ENCODE data around the gene NAT8. TPM values are rescaled to one million over a fixed set of nuclear protein-coding genes. Genes with fewer than 3 reads are reported as not detected.
"Not testable (repeated sequence)": the region's sequence is repeated elsewhere in the genome, so short reads cannot be mapped to it uniquely, and the experiment has no call there.

The NAT8 gene
- total RNA-seq, 1 experiment from 2014 or later, result not detected

DNA sequence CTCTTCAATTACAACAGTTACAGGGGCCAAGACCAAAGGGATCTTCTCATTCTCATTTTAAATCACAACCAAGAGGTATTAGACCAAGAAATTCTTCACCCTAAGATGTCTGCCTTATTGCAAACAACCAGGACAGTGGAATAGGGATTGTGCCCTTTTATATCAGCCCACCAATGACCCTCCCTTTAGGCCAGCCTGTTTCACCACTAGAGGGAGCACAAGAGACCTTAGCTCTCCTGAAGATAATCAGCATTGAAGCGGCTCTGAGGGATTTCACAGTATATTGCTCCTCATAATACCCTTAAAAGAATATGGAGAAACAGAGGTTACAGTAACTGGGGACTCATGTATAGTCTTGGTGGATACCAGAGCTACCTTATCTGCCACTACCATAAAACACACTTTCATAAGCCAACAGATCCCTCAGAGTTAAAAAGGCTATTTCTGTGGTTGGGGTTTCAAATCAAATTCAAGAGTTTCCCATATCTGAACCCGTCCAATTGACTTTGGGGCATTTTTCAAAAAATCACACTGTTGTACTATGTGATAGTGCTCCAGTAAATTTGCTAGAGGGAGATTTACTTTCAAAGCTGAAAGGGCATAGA is 11.5 kb downstream of the NAT8 start:
- TF ChIP-seq, protein P1, sequence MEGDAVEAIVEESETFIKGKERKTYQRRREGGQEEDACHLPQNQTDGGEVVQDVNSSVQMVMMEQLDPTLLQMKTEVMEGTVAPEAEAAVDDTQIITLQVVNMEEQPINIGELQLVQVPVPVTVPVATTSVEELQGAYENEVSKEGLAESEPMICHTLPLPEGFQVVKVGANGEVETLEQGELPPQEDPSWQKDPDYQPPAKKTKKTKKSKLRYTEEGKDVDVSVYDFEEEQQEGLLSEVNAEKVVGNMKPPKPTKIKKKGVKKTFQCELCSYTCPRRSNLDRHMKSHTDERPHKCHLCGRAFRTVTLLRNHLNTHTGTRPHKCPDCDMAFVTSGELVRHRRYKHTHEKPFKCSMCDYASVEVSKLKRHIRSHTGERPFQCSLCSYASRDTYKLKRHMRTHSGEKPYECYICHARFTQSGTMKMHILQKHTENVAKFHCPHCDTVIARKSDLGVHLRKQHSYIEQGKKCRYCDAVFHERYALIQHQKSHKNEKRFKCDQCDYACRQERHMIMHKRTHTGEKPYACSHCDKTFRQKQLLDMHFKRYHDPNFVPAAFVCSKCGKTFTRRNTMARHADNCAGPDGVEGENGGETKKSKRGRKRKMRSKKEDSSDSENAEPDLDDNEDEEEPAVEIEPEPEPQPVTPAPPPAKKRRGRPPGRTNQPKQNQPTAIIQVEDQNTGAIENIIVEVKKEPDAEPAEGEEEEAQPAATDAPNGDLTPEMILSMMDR (conservative IDR thresholded peaks at IDR 0.05; ENCODE audit: low read depth, low read length), result peak; percentile 70
- H3K27me3 ChIP-seq (replicated peaks; ENCODE audit: insufficient read depth, low read depth, low read length, poor library complexity); BruUV-seq (replicated peaks); H3K4me1 ChIP-seq (ENCODE audit: insufficient read depth, low read length, poor library complexity, severe bottlenecking); intact Hi-C loops (cut with micrococcal nuclease; ENCODE audit: unreplicated experiment); CTCF ChIA-PET; H3K9me3 ChIP-seq (ENCODE audit: low read depth, low read length, poor library complexity, severe bottlenecking); H3K36me3 ChIP-seq (ENCODE audit: insufficient read depth, low read length, poor library complexity, severe bottlenecking); H3K4me3 ChIP-seq (ENCODE audit: low read depth, low read length, poor library complexity, severe bottlenecking); POLR2A ChIA-PET (ENCODE audit: low non-redundant PET); H3K27ac ChIP-seq (ENCODE audit: low read depth, low read length, poor library complexity, severe bottlenecking): not testable (repeated sequence)
- peak; percentile 26 for DNase-seq (ENCODE audit: low spot score)

DNA sequence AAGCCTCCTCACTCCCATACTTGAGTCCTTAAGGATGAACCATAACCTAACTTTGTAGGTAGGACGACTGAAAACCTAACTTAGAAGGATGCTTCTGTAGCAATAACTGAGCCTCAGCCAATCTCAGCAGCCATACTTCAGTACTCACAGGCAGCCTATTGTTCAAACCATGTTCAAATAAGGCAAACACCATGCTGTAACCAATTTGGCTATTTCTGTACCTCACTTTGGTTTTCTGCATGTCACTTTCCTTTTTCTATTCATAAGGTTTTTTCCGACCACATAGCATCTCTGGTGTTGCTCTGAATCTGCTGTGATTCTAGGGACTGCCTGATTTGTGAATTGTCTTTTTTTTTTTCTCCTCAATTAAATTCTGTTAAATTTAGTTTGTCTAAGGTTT is 13.7 kb downstream of the NAT8 start:
- H3K4me1 ChIP-seq (ENCODE audit: insufficient read depth, low read length, poor library complexity, severe bottlenecking); BruUV-seq (replicated peaks); POLR2A ChIA-PET (ENCODE audit: low non-redundant PET); H3K4me3 ChIP-seq (ENCODE audit: low read depth, low read length, poor library complexity, severe bottlenecking); intact Hi-C loops (cut with micrococcal nuclease; ENCODE audit: unreplicated experiment); H3K9me3 ChIP-seq (ENCODE audit: low read depth, low read length, poor library complexity, severe bottlenecking); CTCF ChIA-PET; H3K36me3 ChIP-seq (ENCODE audit: insufficient read depth, low read length, poor library complexity, severe bottlenecking); DNase-seq (ENCODE audit: low spot score); H3K27me3 ChIP-seq (replicated peaks; ENCODE audit: insufficient read depth, low read depth, low read length, poor library complexity); H3K27ac ChIP-seq (ENCODE audit: low read depth, low read length, poor library complexity, severe bottlenecking): not testable (repeated sequence)

DNA sequence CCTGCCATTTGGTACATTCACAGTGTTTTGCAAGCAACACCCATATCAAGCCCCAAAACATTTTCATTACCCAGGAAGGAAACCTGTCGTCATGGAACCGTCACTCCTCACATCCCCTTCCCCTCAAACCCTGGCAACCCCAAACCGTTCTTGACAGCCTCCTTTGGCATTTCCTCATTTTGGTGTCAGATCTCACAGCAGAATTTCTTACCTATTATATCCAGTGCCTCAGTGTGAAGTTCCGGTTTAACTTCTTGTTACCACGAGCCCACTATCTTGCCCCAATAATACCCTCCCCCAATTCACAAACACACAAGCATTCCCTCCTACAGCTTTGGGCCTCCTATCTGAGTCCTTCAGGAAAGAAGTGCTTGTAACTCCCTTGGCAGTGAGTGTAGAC is 16.0 kb downstream of the NAT8 start:
- POLR2A ChIA-PET (ENCODE audit: low non-redundant PET); DNase-seq (ENCODE audit: low spot score); H3K36me3 ChIP-seq (ENCODE audit: insufficient read depth, low read length, poor library complexity, severe bottlenecking); H3K27me3 ChIP-seq (replicated peaks; ENCODE audit: insufficient read depth, low read depth, low read length, poor library complexity); H3K9me3 ChIP-seq (ENCODE audit: low read depth, low read length, poor library complexity, severe bottlenecking); H3K4me3 ChIP-seq (ENCODE audit: low read depth, low read length, poor library complexity, severe bottlenecking); H3K4me1 ChIP-seq (ENCODE audit: insufficient read depth, low read length, poor library complexity, severe bottlenecking); BruUV-seq (replicated peaks); H3K27ac ChIP-seq (ENCODE audit: low read depth, low read length, poor library complexity, severe bottlenecking); intact Hi-C loops (cut with micrococcal nuclease; ENCODE audit: unreplicated experiment); CTCF ChIA-PET: not testable (repeated sequence)

DNA sequence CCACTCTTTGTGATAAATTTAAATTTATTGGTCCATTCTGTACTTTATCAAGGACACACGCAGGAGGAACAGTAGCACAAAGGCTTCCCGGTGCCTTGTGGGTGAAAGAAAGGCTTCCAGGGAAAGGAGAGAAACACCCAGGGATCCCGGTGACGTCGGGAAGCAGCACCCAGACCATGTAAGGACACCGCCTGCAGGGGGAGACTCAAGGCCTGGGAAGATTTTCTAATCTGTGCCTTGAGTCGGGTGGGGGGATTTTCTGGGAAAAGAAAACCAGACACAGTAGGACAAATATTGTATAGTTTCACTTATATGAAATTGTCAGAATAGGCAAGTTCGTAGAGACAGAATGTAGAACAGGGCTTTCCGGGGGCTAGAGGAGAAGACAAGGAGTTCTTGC is 17.6 kb downstream of the NAT8 start:
- CTCF ChIA-PET; H3K9me3 ChIP-seq (ENCODE audit: low read depth, low read length, poor library complexity, severe bottlenecking); intact Hi-C loops (cut with micrococcal nuclease; ENCODE audit: unreplicated experiment); H3K36me3 ChIP-seq (ENCODE audit: insufficient read depth, low read length, poor library complexity, severe bottlenecking); H3K27me3 ChIP-seq (replicated peaks; ENCODE audit: insufficient read depth, low read depth, low read length, poor library complexity); DNase-seq (ENCODE audit: low spot score); H3K4me1 ChIP-seq (ENCODE audit: insufficient read depth, low read length, poor library complexity, severe bottlenecking); BruUV-seq (replicated peaks); POLR2A ChIA-PET (ENCODE audit: low non-redundant PET); H3K27ac ChIP-seq (ENCODE audit: low read depth, low read length, poor library complexity, severe bottlenecking); H3K4me3 ChIP-seq (ENCODE audit: low read depth, low read length, poor library complexity, severe bottlenecking): not testable (repeated sequence)

DNA sequence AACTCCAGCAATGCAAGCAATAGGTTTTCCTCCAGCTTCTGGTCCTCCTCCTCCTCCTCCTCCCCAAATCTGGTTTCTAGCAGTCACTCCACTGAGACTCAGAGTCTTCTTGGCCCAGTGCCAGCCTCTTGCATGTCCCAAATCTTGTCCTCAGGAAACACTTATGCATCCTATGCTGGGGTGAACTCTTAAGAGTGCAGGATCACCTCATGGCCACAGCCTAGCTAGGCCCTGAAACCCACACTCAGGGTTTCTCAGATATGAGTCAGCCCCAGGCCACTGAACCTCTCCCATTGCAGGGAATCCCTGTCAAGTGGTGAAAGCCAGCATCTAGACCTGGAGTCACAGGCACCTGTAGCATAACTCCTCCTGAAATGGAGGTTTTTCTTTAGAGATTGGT is 18.2 kb downstream of the NAT8 start:
- H3K36me3 ChIP-seq (ENCODE audit: insufficient read depth, low read length, poor library complexity, severe bottlenecking); H3K27ac ChIP-seq (ENCODE audit: low read depth, low read length, poor library complexity, severe bottlenecking); H3K4me1 ChIP-seq (ENCODE audit: insufficient read depth, low read length, poor library complexity, severe bottlenecking); CTCF ChIA-PET; H3K9me3 ChIP-seq (ENCODE audit: low read depth, low read length, poor library complexity, severe bottlenecking); BruUV-seq (replicated peaks); H3K4me3 ChIP-seq (ENCODE audit: low read depth, low read length, poor library complexity, severe bottlenecking); intact Hi-C loops (cut with micrococcal nuclease; ENCODE audit: unreplicated experiment); POLR2A ChIA-PET (ENCODE audit: low non-redundant PET); H3K27me3 ChIP-seq (replicated peaks; ENCODE audit: insufficient read depth, low read depth, low read length, poor library complexity); DNase-seq (ENCODE audit: low spot score): not testable (repeated sequence)
